ENCODE results near the gene TMEM30A.

- TF ChIP-seq CTCF (IDR thresholded peaks at IDR 0.05) = no peak
- no peak for TF ChIP-seq POLR2A (IDR thresholded peaks at IDR 0.05)
- no peak for TF ChIP-seq POLR2AphosphoS5 (IDR thresholded peaks at IDR 0.05)
Measured at GRCh38 chr6:75287424-75287823, 2.8 kb upstream of the TMEM30A start.
